ENCODE measurements around the gene UPK3BL2.
"Not testable (repeated sequence)": the region's sequence is repeated elsewhere in the genome, so short reads cannot be mapped to it uniquely, and the experiment has no call there.

Gene UPK3BL2

GRCh38 chr7:102542771-102543170 lies 725 bp downstream of the UPK3BL2 start:
- H3K4me2 ChIP-seq (ENCODE audit: low read length); H3K79me2 ChIP-seq (ENCODE audit: control insufficient read depth, low read length); H3K4me1 ChIP-seq (ENCODE audit: control insufficient read depth, low read length); H3F3A ChIP-seq (ENCODE audit: control insufficient read depth, insufficient read depth); H3K9me2 ChIP-seq (replicated peaks; ENCODE audit: control insufficient read depth, low read length); H3K27me3 ChIP-seq (ENCODE audit: control insufficient read depth, low read length); H3K9me3 ChIP-seq (ENCODE audit: control insufficient read depth, insufficient read depth, low read length); H3K27ac ChIP-seq (ENCODE audit: low read depth, low read length); H4K20me1 ChIP-seq (ENCODE audit: control insufficient read depth, insufficient read depth, low read depth, low read length); H3K36me3 ChIP-seq (ENCODE audit: control insufficient read depth, low read length); H3K4me3 ChIP-seq (ENCODE audit: low read length): not testable (repeated sequence)

GRCh38 chr7:102542083-102542482 lies 1.4 kb downstream of the UPK3BL2 start:
- H3K4me1 ChIP-seq (ENCODE audit: control insufficient read depth, low read length); H3K9me2 ChIP-seq (replicated peaks; ENCODE audit: control insufficient read depth, low read length); H3K79me2 ChIP-seq (ENCODE audit: control insufficient read depth, low read length); H3K9me3 ChIP-seq (ENCODE audit: control insufficient read depth, insufficient read depth, low read length); H3K4me2 ChIP-seq (ENCODE audit: low read length); H3K27ac ChIP-seq (ENCODE audit: low read depth, low read length); H3F3A ChIP-seq (ENCODE audit: control insufficient read depth, insufficient read depth); H4K20me1 ChIP-seq (ENCODE audit: control insufficient read depth, insufficient read depth, low read depth, low read length); H3K4me3 ChIP-seq (ENCODE audit: low read length); H3K36me3 ChIP-seq (ENCODE audit: control insufficient read depth, low read length); H3K27me3 ChIP-seq (ENCODE audit: control insufficient read depth, low read length): not testable (repeated sequence)

GRCh38 chr7:102540604-102541003 lies 2.9 kb downstream of the UPK3BL2 start:
- H3K4me2 ChIP-seq (ENCODE audit: low read length); H3F3A ChIP-seq (ENCODE audit: control insufficient read depth, insufficient read depth); H4K20me1 ChIP-seq (ENCODE audit: control insufficient read depth, insufficient read depth, low read depth, low read length); H3K27me3 ChIP-seq (ENCODE audit: control insufficient read depth, low read length); H3K36me3 ChIP-seq (ENCODE audit: control insufficient read depth, low read length); H3K4me1 ChIP-seq (ENCODE audit: control insufficient read depth, low read length); H3K4me3 ChIP-seq (ENCODE audit: low read length); H3K79me2 ChIP-seq (ENCODE audit: control insufficient read depth, low read length); H3K9me2 ChIP-seq (replicated peaks; ENCODE audit: control insufficient read depth, low read length); H3K27ac ChIP-seq (ENCODE audit: low read depth, low read length); H3K9me3 ChIP-seq (ENCODE audit: control insufficient read depth, insufficient read depth, low read length): not testable (repeated sequence)

- not testable (repeated sequence) for H3K79me2 ChIP-seq (ENCODE audit: control insufficient read depth, low read length); H3K9me2 ChIP-seq (replicated peaks; ENCODE audit: control insufficient read depth, low read length); H3K36me3 ChIP-seq (ENCODE audit: control insufficient read depth, low read length); H3F3A ChIP-seq (ENCODE audit: control insufficient read depth, insufficient read depth); H3K27me3 ChIP-seq (ENCODE audit: control insufficient read depth, low read length); H3K9me3 ChIP-seq (ENCODE audit: control insufficient read depth, insufficient read depth, low read length); H3K4me2 ChIP-seq (ENCODE audit: low read length); H3K4me3 ChIP-seq (ENCODE audit: low read length); H4K20me1 ChIP-seq (ENCODE audit: control insufficient read depth, insufficient read depth, low read depth, low read length); H3K4me1 ChIP-seq (ENCODE audit: control insufficient read depth, low read length); H3K27ac ChIP-seq (ENCODE audit: low read depth, low read length)
Measured at GRCh38 chr7:102535062-102535615, 8.4 kb downstream of the UPK3BL2 start.

- not testable (repeated sequence) for H3K27me3 ChIP-seq (ENCODE audit: control insufficient read depth, low read length); H3K36me3 ChIP-seq (ENCODE audit: control insufficient read depth, low read length); H3K27ac ChIP-seq (ENCODE audit: low read depth, low read length); H3K9me3 ChIP-seq (ENCODE audit: control insufficient read depth, insufficient read depth, low read length); H3K4me1 ChIP-seq (ENCODE audit: control insufficient read depth, low read length); H4K20me1 ChIP-seq (ENCODE audit: control insufficient read depth, insufficient read depth, low read depth, low read length); H3K4me3 ChIP-seq (ENCODE audit: low read length); H3F3A ChIP-seq (ENCODE audit: control insufficient read depth, insufficient read depth); H3K79me2 ChIP-seq (ENCODE audit: control insufficient read depth, low read length); H3K9me2 ChIP-seq (replicated peaks; ENCODE audit: control insufficient read depth, low read length); H3K4me2 ChIP-seq (ENCODE audit: low read length)
Measured at GRCh38 chr7:102532127-102532526, 11.4 kb downstream of the UPK3BL2 start.

GRCh38 chr7:102531583-102531982 lies 11.9 kb downstream of the UPK3BL2 start:
- H3K4me1 ChIP-seq (ENCODE audit: control insufficient read depth, low read length); H3K36me3 ChIP-seq (ENCODE audit: control insufficient read depth, low read length): not testable (repeated sequence)

GRCh38 chr7:102527822-102528793 lies 15.4 kb downstream of the UPK3BL2 start:
- H3K27ac ChIP-seq (ENCODE audit: low read depth, low read length); H4K20me1 ChIP-seq (ENCODE audit: control insufficient read depth, insufficient read depth, low read depth, low read length); H3K9me2 ChIP-seq (replicated peaks; ENCODE audit: control insufficient read depth, low read length); H3K27me3 ChIP-seq (ENCODE audit: control insufficient read depth, low read length); H3K4me2 ChIP-seq (ENCODE audit: low read length); H3K79me2 ChIP-seq (ENCODE audit: control insufficient read depth, low read length); H3K4me3 ChIP-seq (ENCODE audit: low read length); H3K36me3 ChIP-seq (ENCODE audit: control insufficient read depth, low read length); H3K4me1 ChIP-seq (ENCODE audit: control insufficient read depth, low read length); H3K9me3 ChIP-seq (ENCODE audit: control insufficient read depth, insufficient read depth, low read length); H3F3A ChIP-seq (ENCODE audit: control insufficient read depth, insufficient read depth): not testable (repeated sequence)

More at GRCh38 chr7:102531583-102531982, 11.9 kb downstream of the UPK3BL2 start:
- H3K9me2 ChIP-seq (replicated peaks; ENCODE audit: control insufficient read depth, low read length); H3K27ac ChIP-seq (ENCODE audit: low read depth, low read length); H3K9me3 ChIP-seq (ENCODE audit: control insufficient read depth, insufficient read depth, low read length); H3K79me2 ChIP-seq (ENCODE audit: control insufficient read depth, low read length); H4K20me1 ChIP-seq (ENCODE audit: control insufficient read depth, insufficient read depth, low read depth, low read length); H3K4me3 ChIP-seq (ENCODE audit: low read length); H3K4me2 ChIP-seq (ENCODE audit: low read length); H3F3A ChIP-seq (ENCODE audit: control insufficient read depth, insufficient read depth); H3K27me3 ChIP-seq (ENCODE audit: control insufficient read depth, low read length): not testable (repeated sequence)

GRCh38 chr7:102527182-102527581 lies 16.3 kb downstream of the UPK3BL2 start:
- not testable (repeated sequence) for H3K27me3 ChIP-seq (ENCODE audit: control insufficient read depth, low read length); H3K79me2 ChIP-seq (ENCODE audit: control insufficient read depth, low read length); H3K36me3 ChIP-seq (ENCODE audit: control insufficient read depth, low read length); H3K9me2 ChIP-seq (replicated peaks; ENCODE audit: control insufficient read depth, low read length); H3F3A ChIP-seq (ENCODE audit: control insufficient read depth, insufficient read depth); H3K9me3 ChIP-seq (ENCODE audit: control insufficient read depth, insufficient read depth, low read length); H3K27ac ChIP-seq (ENCODE audit: low read depth, low read length); H3K4me1 ChIP-seq (ENCODE audit: control insufficient read depth, low read length); H4K20me1 ChIP-seq (ENCODE audit: control insufficient read depth, insufficient read depth, low read depth, low read length); H3K4me2 ChIP-seq (ENCODE audit: low read length); H3K4me3 ChIP-seq (ENCODE audit: low read length)
